HFFc6 (cell line): Measurements from ENCODE around the gene CELF4. TPM values are rescaled to one million over a fixed set of nuclear protein-coding genes. Genes with fewer than 3 reads are reported as not detected.

Experiments used
- DNase-seq: peaks from one replicate; pipeline ENCODE4 v3.0.0-alpha.2; 2018
- H3K27ac Mint-ChIP-seq: 2 replicates; pipeline ENCODE4 v1.8.0; 2020; ENCODE audit warnings: mild to moderate bottlenecking, mixed read lengths
- H3K27me3 Mint-ChIP-seq: 2 replicates; pipeline ENCODE4 v1.8.0; 2021; ENCODE audit warnings: mild to moderate bottlenecking, moderate library complexity, mixed read lengths; ENCODE audit not compliant: insufficient read depth
- H3K36me3 Mint-ChIP-seq: 2 replicates; pipeline ENCODE4 v1.8.0; 2021; ENCODE audit warnings: low read depth, mixed read lengths
- H3K4me1 Mint-ChIP-seq: 2 replicates; pipeline ENCODE4 v1.8.0; 2020; ENCODE audit warnings: low read depth, mixed read lengths
- H3K4me3 Mint-ChIP-seq: 2 replicates; pipeline ENCODE4 v1.8.0; 2020; ENCODE audit warnings: mild to moderate bottlenecking, moderate library complexity, mixed read lengths
- H3K9me3 Mint-ChIP-seq: 2 replicates; pipeline ENCODE4 v1.8.0; 2020; ENCODE audit warnings: mild to moderate bottlenecking, mixed read lengths
- total RNA-seq, 6 experiments: library from RNA; stranded (reverse); fragmentation: NEBNext Ultra II Directional; extraction: Animal tissue kit (Norgen Biotek cat#: 25700); gene quantifications; 2 replicates in 1 of 6; 3 replicates in 5 of 6; pipeline ENCODE4 v1.2.3, GENCODE V29; 2021
- TF ChIP-seq, protein P1 (sequence below): fragments of 200-600 bp; sonication (generic); IDR thresholded peaks from 2 replicates; pipeline ENCODE4 v1.5.0; 2021; ENCODE audit warnings: antibody characterized with exemption, mild to moderate bottlenecking

The CELF4 gene
- total RNA-seq, 6 experiments from 2014 or later: not detected

DNA sequence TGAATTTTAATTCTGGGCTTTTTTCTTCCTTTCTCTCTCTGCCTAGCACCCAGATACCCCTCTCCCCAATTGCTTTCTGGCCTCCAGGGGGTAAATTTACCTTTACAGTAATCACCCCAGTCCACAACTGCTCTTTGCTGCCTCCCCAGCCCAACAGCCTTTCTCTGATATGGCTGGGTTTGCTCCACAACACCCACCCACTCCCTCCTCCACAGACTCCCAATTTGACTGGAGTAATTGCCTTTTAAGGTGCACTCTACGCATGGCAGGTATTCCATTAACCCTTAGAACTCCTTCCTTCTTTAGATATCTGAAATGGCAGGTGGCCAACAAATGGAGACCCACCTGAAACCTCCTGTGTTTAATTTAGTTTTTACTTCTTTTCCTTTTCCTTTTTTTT is 3.6 kb downstream of the CELF4 start:
- no peaks in the 10 kb centered on the region; the same call in 1 of the 2 replicates for H3K9me3 Mint-ChIP-seq
- no peak overlapping the region for H3K4me3 Mint-ChIP-seq
- peaks cover 6% of the 10 kb centered on the region for H3K4me1 Mint-ChIP-seq
- DNase-seq: no peak
- TF ChIP-seq, protein P1, sequence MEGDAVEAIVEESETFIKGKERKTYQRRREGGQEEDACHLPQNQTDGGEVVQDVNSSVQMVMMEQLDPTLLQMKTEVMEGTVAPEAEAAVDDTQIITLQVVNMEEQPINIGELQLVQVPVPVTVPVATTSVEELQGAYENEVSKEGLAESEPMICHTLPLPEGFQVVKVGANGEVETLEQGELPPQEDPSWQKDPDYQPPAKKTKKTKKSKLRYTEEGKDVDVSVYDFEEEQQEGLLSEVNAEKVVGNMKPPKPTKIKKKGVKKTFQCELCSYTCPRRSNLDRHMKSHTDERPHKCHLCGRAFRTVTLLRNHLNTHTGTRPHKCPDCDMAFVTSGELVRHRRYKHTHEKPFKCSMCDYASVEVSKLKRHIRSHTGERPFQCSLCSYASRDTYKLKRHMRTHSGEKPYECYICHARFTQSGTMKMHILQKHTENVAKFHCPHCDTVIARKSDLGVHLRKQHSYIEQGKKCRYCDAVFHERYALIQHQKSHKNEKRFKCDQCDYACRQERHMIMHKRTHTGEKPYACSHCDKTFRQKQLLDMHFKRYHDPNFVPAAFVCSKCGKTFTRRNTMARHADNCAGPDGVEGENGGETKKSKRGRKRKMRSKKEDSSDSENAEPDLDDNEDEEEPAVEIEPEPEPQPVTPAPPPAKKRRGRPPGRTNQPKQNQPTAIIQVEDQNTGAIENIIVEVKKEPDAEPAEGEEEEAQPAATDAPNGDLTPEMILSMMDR: no peak
- no peaks in the 10 kb centered on the region for H3K36me3 Mint-ChIP-seq
- peaks cover 32% of the 10 kb centered on the region for H3K27me3 Mint-ChIP-seq
- H3K27ac Mint-ChIP-seq: no peak overlapping the region

DNA sequence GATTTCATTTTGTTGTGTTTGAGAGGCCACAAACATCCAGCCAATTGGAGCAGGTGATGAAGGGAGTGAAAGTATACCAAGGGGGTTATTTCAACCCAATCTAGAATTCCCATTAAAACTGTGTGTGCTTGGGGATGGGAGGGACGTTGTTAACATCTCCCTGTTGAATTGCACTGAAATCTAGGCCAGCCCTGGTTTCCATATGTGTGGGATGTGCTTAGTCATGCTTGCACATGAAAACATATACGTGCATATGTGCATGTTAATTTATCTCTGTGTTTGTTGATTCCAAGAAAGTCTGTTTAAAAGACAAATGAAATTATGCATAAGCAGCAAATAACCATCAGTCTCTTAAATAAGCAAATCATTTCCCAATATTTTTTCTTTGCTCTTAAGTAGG is 5.6 kb downstream of the CELF4 start:
- Mint-ChIP-seq H3K27me3 (peaks cover 25% of the 10 kb centered on the region), H3K27ac (no peak overlapping the region), H3K9me3 (no peaks in the 10 kb centered on the region), H3K36me3 (no peaks in the 10 kb centered on the region), H3K4me3 (no peak overlapping the region), H3K4me1 (no peaks in the 10 kb centered on the region)
- no peak for DNase-seq
- TF ChIP-seq, protein P1: no peak

DNA sequence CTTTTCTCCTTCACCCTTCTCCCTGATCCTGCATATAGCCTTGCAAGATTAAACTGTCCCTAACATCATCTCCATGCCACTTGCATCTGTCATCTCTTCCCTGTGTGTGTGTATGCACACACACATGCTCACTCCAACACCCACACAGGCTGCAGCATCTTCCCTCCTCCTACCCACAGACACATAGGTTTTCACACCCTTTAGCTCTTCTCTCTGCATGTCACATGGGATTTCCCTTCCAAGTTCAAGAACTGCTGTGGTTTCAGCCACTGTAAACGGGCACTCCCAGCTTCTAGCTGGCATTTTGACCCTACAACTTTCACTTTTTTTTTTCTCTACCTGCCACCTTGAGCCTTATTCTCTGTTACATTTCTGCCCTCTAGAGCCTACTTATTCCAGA is 6.4 kb downstream of the CELF4 start:
- Mint-ChIP-seq H3K36me3 (no peaks in the 10 kb centered on the region), H3K27ac (no peak overlapping the region), H3K4me1 (no peaks in the 10 kb centered on the region), H3K27me3 (peaks cover 17% of the 10 kb centered on the region), H3K4me3 (no peak overlapping the region), H3K9me3 (no peaks in the 10 kb centered on the region)
- DNase-seq: no peak
- TF ChIP-seq, protein P1: no peak

DNA sequence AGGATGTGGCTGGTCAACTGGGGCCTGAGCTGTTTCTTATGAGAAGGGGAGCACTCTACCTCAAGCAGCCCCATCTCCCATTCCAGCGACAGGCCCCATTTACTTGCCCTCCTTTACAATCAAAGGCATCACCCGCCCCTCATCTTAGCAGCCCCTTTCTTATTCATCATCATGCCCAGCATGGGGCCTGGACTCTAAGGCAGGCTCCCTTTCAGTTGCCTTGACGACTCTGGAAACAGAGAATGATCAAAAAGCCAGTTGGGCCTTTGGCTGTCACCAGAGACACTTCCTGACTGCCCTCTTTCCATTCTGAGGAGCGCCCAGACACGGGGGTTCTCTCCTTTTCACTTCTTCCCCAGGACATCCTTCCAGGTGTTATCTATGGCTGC is 11.2 kb downstream of the CELF4 start:
- Mint-ChIP-seq H3K4me1 (no peaks in the 10 kb centered on the region), H3K27me3 (peaks cover 18% of the 10 kb centered on the region), H3K36me3 (no peaks in the 10 kb centered on the region), H3K9me3 (no peaks in the 10 kb centered on the region), H3K4me3 (no peak overlapping the region), H3K27ac (no peak overlapping the region)
- TF ChIP-seq, protein P1: no peak
- DNase-seq: no peak

DNA sequence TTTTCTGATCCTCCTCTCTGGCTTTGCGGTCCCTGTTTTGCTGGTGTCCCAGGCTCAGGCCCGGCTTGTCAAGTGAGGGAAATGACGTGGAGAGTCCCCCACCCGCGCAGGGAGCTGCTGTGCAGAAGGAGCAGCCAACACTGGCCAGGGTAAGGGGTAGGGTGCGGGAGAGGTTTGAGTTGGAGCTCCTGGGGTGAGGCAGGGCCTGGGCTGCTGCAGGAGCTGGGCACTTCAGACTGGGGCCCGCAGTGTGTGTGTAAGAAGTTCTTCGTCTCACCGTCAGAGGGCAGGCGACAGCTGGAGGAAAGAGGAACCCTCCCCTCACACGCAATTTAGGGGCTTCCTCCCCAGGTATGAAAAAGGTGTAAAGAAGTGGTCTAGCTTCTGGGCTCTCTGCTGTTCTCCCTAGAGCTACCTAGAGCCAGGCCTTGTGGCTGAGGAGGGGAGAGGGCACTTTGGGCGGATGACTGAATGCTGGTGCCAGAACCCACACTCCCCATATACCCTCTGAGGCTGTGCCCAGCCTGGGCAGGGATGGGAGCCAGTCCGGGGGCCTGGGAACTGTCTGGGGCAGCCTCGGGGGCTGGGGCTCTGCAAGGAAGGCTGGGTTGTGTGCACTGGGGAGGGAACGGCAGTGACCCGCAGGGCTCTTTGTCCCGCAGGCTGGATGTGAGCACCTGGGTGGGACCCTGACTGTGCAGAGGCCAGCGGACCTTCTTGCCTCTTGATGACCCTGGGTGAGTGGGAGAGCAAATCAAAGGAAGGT is 11.8 kb downstream of the CELF4 start:
- Mint-ChIP-seq H3K27me3 (peaks cover 17% of the 10 kb centered on the region), H3K4me1 (no peaks in the 10 kb centered on the region), H3K27ac (no peak overlapping the region), H3K36me3 (no peaks in the 10 kb centered on the region), H3K4me3 (no peak overlapping the region), H3K9me3 (no peaks in the 10 kb centered on the region)
- DNase-seq: no peak
- TF ChIP-seq, protein P1: 0 out of 2 replicates have a peak, but pooled peaks have one; percentile 19
